ENCODE measurements around the gene ERGIC1. TPM values are rescaled to one million over a fixed set of nuclear protein-coding genes. Genes with fewer than 3 reads are reported as not detected.
A peak's percentile ranks its signal among the peaks of the same experiment; 100 is the strongest.

The ERGIC1 gene
- total and polyA plus RNA-seq, 10 of the 15 experiments (the other 5 are each of a cell fraction or from before 2014, with no cell fraction given) = 8.8 to 104 (median 76.3) TPM

GRCh38 chr5:172838151-172838875 is 4.3 kb downstream of the ERGIC1 start (continued):
- no peak for TF ChIP-seq ZBTB4 (CRISPR knock-in tag; IDR thresholded peaks at IDR 0.05)
- no peak for TF ChIP-seq SREBF2 (IDR thresholded peaks at IDR 0.05; ENCODE audit: low read length)
- TF ChIP-seq CHD2 (IDR thresholded peaks at IDR 0.05; ENCODE audit: borderline replicate concordance, low read depth, low read length) = no peak

- Histone ChIP-seq H3K4me1 (ENCODE audit: control insufficient read depth, insufficient read depth, low read length) (peaks cover 29% of the 10 kb centered on the region), H3K36me3 (ENCODE audit: control insufficient read depth in 2 of 2, insufficient read depth in 2 of 2, low read length in 1 of 2) (peaks cover 0 to 14% of the 10 kb centered on the region in 2 experiments; a peak in 2 of 4 replicates), H3K27me3 (replicated peaks in 1 of 2; ENCODE audit: control insufficient read depth in 2 of 2, insufficient read depth in 2 of 2, low read length in 1 of 2) (no peaks in the 10 kb centered on the region), H3K27ac (ENCODE audit: control insufficient read depth, insufficient read depth) (no peak overlapping the region), H4K20me1 (ENCODE audit: control insufficient read depth, insufficient read depth) (no peaks in the 10 kb centered on the region), H3K4me3 (no peak overlapping the region), H3K4me2 (ENCODE audit: control insufficient read depth, insufficient read depth) (no peak overlapping the region), H3K9ac (ENCODE audit: control insufficient read depth, insufficient read depth, low read length) (no peak overlapping the region), H3K9me3 (replicated peaks; ENCODE audit: control insufficient read depth, insufficient read depth, low read length) (no peaks in the 10 kb centered on the region), H3K79me2 (ENCODE audit: control insufficient read depth, insufficient read depth, low read length) (peaks cover 69% of the 10 kb centered on the region), H2AFZ (ENCODE audit: control insufficient read depth, low read depth, low read length) (no peak overlapping the region)
- intact Hi-C loops (cut with micrococcal nuclease; ENCODE audit: unreplicated experiment) (loop anchor here (5.0 to 10.0 kb wide), 3 partner anchors 67 to 492 kb away; no protein-coding TSS in a partner anchor), in situ Hi-C loops (cut with MboI) (no loop called here)
- FAIRE-seq (no peak), ATAC-seq (no peak), DNase-seq (ENCODE audit: low read depth, low spot score) (no peak)
- 96% methylated on average over 13 of the region's 13 CpGs for WGBS (ENCODE audit: insufficient coverage, insufficient replicate concordance, low lambda C conversion rate, missing lambda C conversion rate)
- ChIA-PET RAD21 (ENCODE audit: unreplicated experiment) (no interaction called here), POLR2A (interaction anchor here (1.1 kb wide), 1 partner anchor 68 kb away, joined by 5 read pairs; no protein-coding TSS in a partner anchor), CTCF (interaction anchor here (1.2 to 2.1 kb wide), 3 partner anchors 10 to 138 kb away, joined by 3 to 6 read pairs (median 3); no protein-coding TSS in a partner anchor), SMC1A (ENCODE audit: uncharacterized antibody, unreplicated experiment) (interaction anchor here (0.9 to 5.5 kb wide), 6 partner anchors 9 to 70 kb away, joined by 3 to 44 read pairs (median 4); no protein-coding TSS in a partner anchor)
- BruUV-seq (replicated peaks) = TSS peak; percentile 31
- TF ChIP-seq MTA2 (IDR thresholded peaks at IDR 0.05; ENCODE audit: low read depth) = peak; percentile 24; the same call in 1 of the 2 replicates
- TF ChIP-seq MAX (IDR thresholded peaks at IDR 0.05; ENCODE audit: low read depth, low read length) = no peak
Measured at GRCh38 chr5:172839669-172840431, 5.8 kb downstream of the ERGIC1 start.
